Ecto neural progenitor cell (in vitro differentiated cells): Measurements from ENCODE around the gene BHLHE41.

Source experiments
- DNase-seq: peaks from one replicate; pipeline ENCODE4 v3.0.0-alpha.2; 2018; ENCODE audit warnings: low spot score

BHLHE41 gene

GRCh38 chr12:26077915-26078702 lies 46.7 kb downstream of the BHLHE41 start:
- DNase-seq, result no peak
